Neural progenitor cell (in vitro differentiated cells): Measurements from ENCODE around the gene TMEM164. TPM values are rescaled to one million over a fixed set of nuclear protein-coding genes. Genes with fewer than 3 reads are reported as not detected.

Source experiments
- DNase-seq: peaks from one replicate; pipeline ENCODE4 v3.0.0-alpha.2; 2016; ENCODE audit warnings: low spot score
- H2AFZ ChIP-seq: fragments of 200-600 bp; sonication (generic); replicated peaks from 2 replicates; pipeline ENCODE4 v1.6.1; 2016; ENCODE audit warnings: antibody characterized with exemption
- H3F3A ChIP-seq: fragments of 200-600 bp; sonication (generic); 2 replicates; pipeline ENCODE4 v1.6.1; 2016; ENCODE audit warnings: antibody characterized with exemption, low read depth
- H3K27ac ChIP-seq: fragments of 200-600 bp; sonication (generic); 2 replicates; pipeline ENCODE4 v1.5.1; 2016; ENCODE audit warnings: mild to moderate bottlenecking
- H3K27me3 ChIP-seq: fragments of 200-600 bp; sonication (generic); 2 replicates; pipeline ENCODE4 v1.6.1; 2016; ENCODE audit warnings: mild to moderate bottlenecking, moderate library complexity
- H3K36me3 ChIP-seq: fragments of 200-600 bp; sonication (generic); 2 replicates; pipeline ENCODE4 v1.5.1; 2016
- H3K4me1 ChIP-seq: fragments of 200-600 bp; sonication (generic); 2 replicates; pipeline ENCODE4 v1.6.1; 2016; ENCODE audit warnings: mixed run types
- H3K4me2 ChIP-seq: fragments of 200-600 bp; sonication (generic); 2 replicates; pipeline ENCODE4 v1.6.1; 2016
- H3K4me3 ChIP-seq: fragments of 200-600 bp; sonication (generic); 2 replicates; pipeline ENCODE4 v1.5.1; 2016
- H3K79me2 ChIP-seq: fragments of 200-600 bp; sonication (generic); 2 replicates; pipeline ENCODE4 v1.6.1; 2016; ENCODE audit warnings: low read depth
- H3K9ac ChIP-seq: fragments of 200-600 bp; sonication (generic); 2 replicates; pipeline ENCODE4 v1.6.1; 2016
- H3K9me3 ChIP-seq: fragments of 200-600 bp; sonication (generic); 2 replicates; pipeline ENCODE4 v1.5.1; 2016; ENCODE audit warnings: low read depth
- H4K20me1 ChIP-seq: fragments of 200-600 bp; sonication (generic); 2 replicates; pipeline ENCODE4 v1.6.1; 2016; ENCODE audit warnings: low read depth
- H3K27ac Mint-ChIP-seq: 3 replicates; pipeline ENCODE4 v1.8.0; 2021; ENCODE audit warnings: mixed read lengths
- H3K27me3 Mint-ChIP-seq: 2 replicates; pipeline ENCODE4 v1.8.0; 2022; ENCODE audit warnings: low read depth, mild to moderate bottlenecking, inconsistent platforms, moderate library complexity, mixed read lengths; ENCODE audit not compliant: insufficient read depth
- H3K36me3 Mint-ChIP-seq: 3 replicates; pipeline ENCODE4 v1.8.0; 2021; ENCODE audit warnings: mixed read lengths
- H3K4me1 Mint-ChIP-seq: 3 replicates; pipeline ENCODE4 v1.8.0; 2021; ENCODE audit warnings: mixed read lengths
- H3K4me3 Mint-ChIP-seq: 3 replicates; pipeline ENCODE4 v1.8.0; 2021; ENCODE audit warnings: mild to moderate bottlenecking, moderate library complexity, mixed read lengths
- H3K9me3 Mint-ChIP-seq: 3 replicates; pipeline ENCODE4 v1.8.0; 2020; ENCODE audit warnings: mixed read lengths
- EZH2 ChIP-seq: fragments of 200-600 bp; sonication (generic); IDR thresholded peaks from 2 replicates; pipeline ENCODE4 v1.6.1; 2017; ENCODE audit warnings: antibody characterized with exemption, mild to moderate bottlenecking, moderate library complexity
- EZH2phosphoT487 ChIP-seq: fragments of 200-600 bp; sonication (generic); IDR thresholded peaks from 2 replicates; pipeline ENCODE4 v1.6.1; 2017; ENCODE audit warnings: antibody characterized with exemption
- total RNA-seq: library from RNA; depleted of rRNA; stranded (reverse); fragments of >200 nt; gene quantifications from 2 replicates; pipeline ENCODE4 v1.2.3, GENCODE V29; 2015; ENCODE audit warnings: low replicate concordance
- TF ChIP-seq, protein P1 (sequence below): fragments of 200-600 bp; sonication (generic); IDR thresholded peaks from 2 replicates; pipeline ENCODE4 v1.5.1; 2017; ENCODE audit warnings: antibody characterized with exemption, mild to moderate bottlenecking

Gene TMEM164
- total RNA-seq, 1 donor from 2014 or later, result 15.5 TPM

DNA sequence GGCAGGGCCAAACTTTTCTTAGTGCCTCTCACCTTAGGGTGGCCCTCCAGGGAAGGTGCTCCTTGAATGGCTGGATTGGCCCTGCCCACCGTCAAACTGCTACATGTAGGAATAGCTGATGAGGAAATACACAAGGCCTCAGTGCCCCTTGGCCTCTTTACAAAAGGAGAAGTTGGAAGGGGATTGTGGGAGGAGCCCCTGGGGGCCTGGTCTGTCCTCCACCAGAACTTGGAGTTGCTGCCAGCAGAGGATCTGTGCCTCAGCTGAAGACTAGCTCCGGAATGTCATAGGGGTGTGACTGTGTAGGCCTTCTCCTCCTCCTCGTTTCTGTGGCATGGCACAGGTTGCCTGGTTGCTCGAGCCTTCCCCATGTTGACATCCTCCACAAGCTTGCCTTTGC lies 172.2 kb downstream of the TMEM164 start:
- Histone ChIP-seq H3K4me2 (no peak overlapping the region), H2AFZ (no peak overlapping the region), H3K9me3 (no peaks in the 10 kb centered on the region), H3K9ac (no peak overlapping the region), H3K36me3 (no peaks in the 10 kb centered on the region), H3K27ac (no peak overlapping the region), H4K20me1 (no peaks in the 10 kb centered on the region), H3K79me2 (no peaks in the 10 kb centered on the region), H3F3A (no peaks in the 10 kb centered on the region), H3K27me3 (no peaks in the 10 kb centered on the region), H3K4me1 (no peaks in the 10 kb centered on the region), H3K4me3 (no peak overlapping the region)
- no peak overlapping the region for H3K4me3 Mint-ChIP-seq
- no peaks in the 10 kb centered on the region for H3K9me3 Mint-ChIP-seq
- H3K27ac Mint-ChIP-seq, result no peak overlapping the region
- no peak for DNase-seq
- TF ChIP-seq, protein P1, sequence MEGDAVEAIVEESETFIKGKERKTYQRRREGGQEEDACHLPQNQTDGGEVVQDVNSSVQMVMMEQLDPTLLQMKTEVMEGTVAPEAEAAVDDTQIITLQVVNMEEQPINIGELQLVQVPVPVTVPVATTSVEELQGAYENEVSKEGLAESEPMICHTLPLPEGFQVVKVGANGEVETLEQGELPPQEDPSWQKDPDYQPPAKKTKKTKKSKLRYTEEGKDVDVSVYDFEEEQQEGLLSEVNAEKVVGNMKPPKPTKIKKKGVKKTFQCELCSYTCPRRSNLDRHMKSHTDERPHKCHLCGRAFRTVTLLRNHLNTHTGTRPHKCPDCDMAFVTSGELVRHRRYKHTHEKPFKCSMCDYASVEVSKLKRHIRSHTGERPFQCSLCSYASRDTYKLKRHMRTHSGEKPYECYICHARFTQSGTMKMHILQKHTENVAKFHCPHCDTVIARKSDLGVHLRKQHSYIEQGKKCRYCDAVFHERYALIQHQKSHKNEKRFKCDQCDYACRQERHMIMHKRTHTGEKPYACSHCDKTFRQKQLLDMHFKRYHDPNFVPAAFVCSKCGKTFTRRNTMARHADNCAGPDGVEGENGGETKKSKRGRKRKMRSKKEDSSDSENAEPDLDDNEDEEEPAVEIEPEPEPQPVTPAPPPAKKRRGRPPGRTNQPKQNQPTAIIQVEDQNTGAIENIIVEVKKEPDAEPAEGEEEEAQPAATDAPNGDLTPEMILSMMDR, result no peak
- TF ChIP-seq EZH2phosphoT487, result no peak
- TF ChIP-seq EZH2, result no peak
- peaks cover 53% of the 10 kb centered on the region for H3K36me3 Mint-ChIP-seq
- H3K4me1 Mint-ChIP-seq, result no peaks in the 10 kb centered on the region
- no peaks in the 10 kb centered on the region for H3K27me3 Mint-ChIP-seq

DNA sequence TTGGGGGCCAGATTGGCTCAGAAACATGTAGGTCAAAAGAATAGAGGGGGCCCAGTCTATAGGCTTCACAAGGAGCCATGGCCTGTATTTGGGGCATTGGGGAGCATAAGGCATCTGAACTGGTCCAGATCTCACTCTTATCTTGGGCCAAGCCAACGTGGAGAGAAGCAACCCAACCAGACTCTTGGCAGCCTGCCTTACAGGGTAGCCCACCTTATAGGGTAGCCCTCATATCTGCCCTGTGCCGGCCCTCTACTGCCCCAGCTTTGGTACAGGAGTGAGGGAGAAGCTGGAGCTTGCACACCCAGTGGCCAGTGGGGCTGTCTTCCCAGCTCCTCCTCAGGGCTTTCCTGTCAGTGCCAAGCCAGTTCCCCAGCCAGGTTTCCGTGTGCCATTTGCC lies 172.8 kb downstream of the TMEM164 start:
- Mint-ChIP-seq H3K36me3 (peaks cover 52% of the 10 kb centered on the region), H3K4me1 (peaks cover 2% of the 10 kb centered on the region), H3K9me3 (no peaks in the 10 kb centered on the region), H3K27ac (no peak overlapping the region), H3K27me3 (no peaks in the 10 kb centered on the region), H3K4me3 (no peak overlapping the region)
- Histone ChIP-seq H3K4me3 (no peak overlapping the region), H4K20me1 (no peaks in the 10 kb centered on the region), H3K36me3 (no peaks in the 10 kb centered on the region), H3K4me2 (no peak overlapping the region), H3K9me3 (no peaks in the 10 kb centered on the region), H2AFZ (no peak overlapping the region), H3K9ac (no peak overlapping the region), H3K27ac (no peak overlapping the region), H3F3A (no peaks in the 10 kb centered on the region), H3K79me2 (no peaks in the 10 kb centered on the region), H3K27me3 (no peaks in the 10 kb centered on the region), H3K4me1 (no peaks in the 10 kb centered on the region)
- DNase-seq, result no peak
- TF ChIP-seq, protein P1, result no peak
- no peak for TF ChIP-seq EZH2phosphoT487
- no peak for TF ChIP-seq EZH2

DNA sequence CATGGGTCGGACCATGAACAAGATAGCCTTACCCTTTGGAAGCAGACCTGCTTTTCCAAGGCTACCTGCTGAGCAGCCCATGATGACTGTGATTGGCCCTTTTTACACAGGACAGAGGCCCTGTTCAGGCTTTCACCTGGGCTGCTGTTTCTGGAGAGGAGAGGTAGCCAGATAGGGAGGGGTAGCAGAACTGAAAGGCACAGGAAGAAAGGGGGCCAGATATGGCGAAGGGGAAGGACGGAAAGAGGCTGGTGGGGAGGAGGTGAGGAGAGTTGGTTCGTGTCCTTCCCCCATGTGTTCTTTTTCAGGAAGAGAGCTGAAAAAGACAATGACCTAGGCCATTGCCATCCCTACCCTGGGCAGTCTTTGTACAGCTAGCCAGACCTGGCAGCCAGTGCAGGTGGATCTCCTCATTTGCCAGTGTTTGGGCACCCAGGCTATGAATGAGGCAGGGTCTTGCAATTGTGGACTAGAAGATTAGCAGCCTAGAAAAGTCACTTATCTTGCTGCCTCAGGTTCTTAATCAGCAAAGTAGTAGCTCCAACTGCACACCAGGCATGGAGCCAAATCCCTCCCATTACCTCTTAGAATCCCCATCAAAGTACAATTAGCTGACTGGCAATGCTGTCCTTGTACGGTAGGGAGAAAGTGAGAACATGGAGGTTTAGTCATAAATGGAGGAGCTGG lies 175.4 kb downstream of the TMEM164 start:
- no peaks in the 10 kb centered on the region for H3K27me3 ChIP-seq
- Mint-ChIP-seq H3K27ac (no peak overlapping the region), H3K4me1 (peaks cover 5% of the 10 kb centered on the region), H3K9me3 (no peaks in the 10 kb centered on the region), H3K36me3 (peaks cover 37% of the 10 kb centered on the region), H3K27me3 (peaks cover 4% of the 10 kb centered on the region), H3K4me3 (no peak overlapping the region)
- no peaks in the 10 kb centered on the region for H3K36me3 ChIP-seq
- no peaks in the 10 kb centered on the region for H3F3A ChIP-seq
- H3K9ac ChIP-seq, result no peak overlapping the region
- H2AFZ ChIP-seq, result no peak overlapping the region
- no peak overlapping the region for H3K27ac ChIP-seq
- H3K9me3 ChIP-seq, result no peaks in the 10 kb centered on the region
- no peaks in the 10 kb centered on the region for H3K4me1 ChIP-seq
- DNase-seq, result no peak
- TF ChIP-seq EZH2phosphoT487 (no peak), EZH2 (no peak)
- TF ChIP-seq, protein P1, result no peak
- no peaks in the 10 kb centered on the region for H3K79me2 ChIP-seq
- no peak overlapping the region for H3K4me3 ChIP-seq
- H3K4me2 ChIP-seq, result no peak overlapping the region
- no peaks in the 10 kb centered on the region for H4K20me1 ChIP-seq
